HG03460 (cell line): ENCODE results near the gene MYLK.

Experiments used
- ATAC-seq: cut with Tn5 transposase; IDR thresholded peaks from one replicate; pipeline ENCODE4 v1.9.1; 2021; ENCODE audit not compliant: unreplicated experiment

Gene MYLK

DNA sequence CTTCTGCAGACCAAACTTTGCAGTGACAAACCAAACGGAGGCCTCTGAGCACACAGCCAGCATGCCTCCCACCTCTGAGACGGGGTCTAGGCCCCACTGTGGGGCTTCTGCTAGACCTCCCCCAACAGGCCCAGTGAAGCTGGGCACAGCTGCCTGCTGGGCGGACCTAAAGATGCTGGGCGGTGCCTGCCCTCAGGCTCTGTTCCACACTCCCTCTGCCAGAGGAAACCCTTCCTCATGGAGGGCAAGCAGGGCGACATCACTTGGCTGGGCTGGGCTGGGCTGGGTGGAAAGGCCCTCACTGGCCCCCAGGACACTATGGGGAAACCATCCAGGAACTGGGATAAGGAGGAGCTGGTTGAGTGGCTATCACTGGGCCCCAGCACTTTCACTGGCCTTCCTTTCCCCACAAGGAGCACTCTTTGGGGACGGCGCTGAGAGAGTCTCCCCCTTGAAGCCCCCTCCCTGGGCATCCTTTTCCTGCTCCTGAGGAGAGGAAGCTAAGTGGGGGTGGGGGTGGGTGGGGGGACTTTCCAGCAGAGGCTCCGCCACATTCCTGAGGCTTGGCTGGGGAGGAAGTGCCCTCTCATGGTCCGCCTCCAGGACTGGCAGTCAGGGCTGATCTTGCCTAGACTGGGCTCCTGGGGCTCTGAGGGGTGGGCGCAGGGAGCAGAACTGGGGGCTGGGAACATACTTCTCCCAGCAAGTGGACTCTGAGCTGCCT is 201.2 kb downstream of the MYLK start:
- ATAC-seq = no peak

- no peak for ATAC-seq
Measured at GRCh38 chr3:123682302-123682701, 201.8 kb downstream of the MYLK start.

GRCh38 chr3:123679712-123680386 is 204.3 kb downstream of the MYLK start:
- no peak for ATAC-seq

DNA sequence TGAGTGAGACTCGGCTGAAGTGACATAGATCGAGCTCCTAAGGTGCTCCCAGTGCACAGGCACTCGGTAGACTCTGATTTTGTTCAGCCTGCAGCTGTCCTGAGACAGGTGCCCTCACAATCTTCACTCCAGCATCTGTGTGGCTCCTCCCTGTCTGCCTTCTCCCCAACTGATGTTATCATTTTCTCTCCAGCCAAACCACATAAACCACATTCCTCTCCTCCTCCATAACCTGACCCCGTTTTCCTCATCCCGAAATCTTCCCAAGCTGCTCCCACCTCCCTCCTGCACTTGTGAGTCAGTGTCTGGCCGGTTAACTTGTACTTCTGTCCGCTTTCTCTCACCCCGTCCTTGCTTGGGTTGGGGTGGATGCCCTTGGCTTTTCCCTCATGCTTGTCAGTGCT is 206.0 kb downstream of the MYLK start:
- ATAC-seq = no peak

DNA sequence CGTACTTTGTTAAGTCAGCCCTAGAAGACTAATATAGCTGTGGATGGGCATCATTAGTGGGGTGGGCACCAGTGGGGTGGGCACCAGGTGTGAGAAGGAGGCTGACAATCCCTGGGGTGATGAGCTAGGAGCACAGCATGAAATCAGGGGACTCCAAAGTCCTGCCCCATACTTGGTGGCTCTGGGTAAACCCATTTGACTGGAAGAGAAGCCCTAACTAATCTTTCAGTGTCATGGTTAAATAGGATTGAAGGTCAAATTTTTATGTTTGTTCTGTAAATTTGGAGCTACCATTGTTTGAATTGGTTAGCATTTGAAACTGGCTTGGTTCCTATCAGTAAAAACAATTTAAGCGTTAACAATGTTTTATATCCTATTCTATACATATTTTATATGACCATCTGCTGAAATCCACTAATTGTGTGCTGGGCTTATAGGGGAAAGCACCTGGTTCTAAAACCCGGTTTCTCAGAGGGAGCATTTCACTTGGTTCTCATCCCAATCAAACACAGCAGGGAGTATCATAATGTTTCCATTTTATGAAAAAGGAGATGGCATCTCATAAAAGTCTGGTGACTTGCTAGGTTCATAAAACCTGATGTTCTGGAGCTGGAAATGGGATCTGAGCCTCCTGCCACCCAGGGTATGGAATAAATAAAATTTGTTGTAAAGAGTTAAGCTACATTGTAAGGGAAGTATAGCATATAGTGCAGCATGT is 211.5 kb downstream of the MYLK start:
- no peak for ATAC-seq

DNA sequence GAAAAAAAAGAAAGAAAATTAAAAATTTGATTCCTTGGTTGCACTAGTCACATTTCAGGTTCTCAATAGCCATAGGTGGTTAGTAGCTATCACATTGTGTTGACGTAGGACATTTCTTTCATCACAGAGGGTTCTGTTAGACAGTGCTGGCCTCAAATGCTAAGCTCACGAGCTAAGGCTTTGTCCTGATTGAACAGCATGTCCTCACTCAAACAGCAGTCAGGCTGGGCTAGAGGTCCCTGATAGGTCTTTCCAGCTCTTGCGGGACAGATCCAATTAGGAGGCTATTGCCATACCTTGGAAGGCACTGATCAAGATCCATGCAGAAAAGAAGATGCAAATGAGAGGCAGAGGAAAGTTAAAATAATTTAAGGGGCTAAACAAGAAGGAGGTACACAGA is 213.4 kb downstream of the MYLK start:
- no peak for ATAC-seq

DNA sequence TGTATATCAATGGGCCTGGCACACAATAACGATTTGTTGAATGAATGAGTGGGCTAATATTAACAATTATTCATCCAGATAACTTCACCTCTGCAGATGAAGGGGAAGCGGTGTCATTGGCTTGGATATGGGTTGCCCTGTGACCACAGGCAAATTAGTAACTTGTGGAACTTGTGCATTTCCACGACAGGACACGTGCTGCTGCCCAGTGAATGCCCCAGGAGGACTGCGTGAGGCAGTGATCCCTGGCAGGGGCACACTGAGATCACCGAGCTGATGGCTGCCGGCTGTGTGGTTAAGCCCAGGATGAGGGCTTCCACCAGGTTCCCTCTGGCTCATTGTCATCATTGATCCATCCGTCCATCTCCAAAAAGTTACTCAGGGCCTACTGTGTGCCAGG is 215.2 kb downstream of the MYLK start:
- ATAC-seq = no peak

DNA sequence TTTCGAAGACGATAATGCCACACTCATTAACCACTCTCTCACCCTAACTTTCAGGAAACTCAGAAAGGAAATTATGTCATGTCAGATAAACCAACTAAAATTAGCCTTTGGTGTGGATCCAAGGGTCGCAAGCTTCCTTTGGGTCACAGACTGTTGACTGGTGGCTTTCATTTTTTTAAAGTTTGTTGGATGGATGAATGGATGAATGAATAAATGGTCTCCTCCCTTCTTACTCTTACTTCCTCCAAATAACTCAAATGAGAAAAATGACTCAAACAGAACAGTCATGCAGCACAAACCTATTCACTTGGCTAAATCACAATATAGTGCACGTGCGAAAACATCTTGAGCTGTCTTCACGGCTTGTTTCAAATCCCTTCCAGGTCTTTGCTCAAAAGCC is 216.3 kb downstream of the MYLK start:
- ATAC-seq = no peak

DNA sequence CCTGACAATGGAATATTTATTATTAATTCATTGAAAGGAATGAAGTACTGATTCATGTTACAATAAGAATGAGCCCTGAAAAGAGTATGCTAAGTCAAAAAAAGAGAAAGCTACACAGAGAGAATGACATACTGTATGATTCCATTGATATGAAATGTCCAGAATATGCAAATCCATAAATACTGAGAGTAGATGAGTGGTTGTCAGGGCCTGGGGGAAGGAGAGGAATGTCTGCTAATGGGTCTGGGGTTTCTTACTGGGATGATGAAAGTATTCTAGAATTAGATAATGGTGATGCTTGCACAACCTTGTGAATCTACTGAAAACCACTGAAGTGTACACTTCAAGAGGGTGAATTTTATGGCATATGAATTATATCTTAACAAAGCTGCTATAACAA is 219.4 kb downstream of the MYLK start:
- ATAC-seq = no peak

- no peak for ATAC-seq
Measured at GRCh38 chr3:123663977-123664376, 220.2 kb downstream of the MYLK start.

DNA sequence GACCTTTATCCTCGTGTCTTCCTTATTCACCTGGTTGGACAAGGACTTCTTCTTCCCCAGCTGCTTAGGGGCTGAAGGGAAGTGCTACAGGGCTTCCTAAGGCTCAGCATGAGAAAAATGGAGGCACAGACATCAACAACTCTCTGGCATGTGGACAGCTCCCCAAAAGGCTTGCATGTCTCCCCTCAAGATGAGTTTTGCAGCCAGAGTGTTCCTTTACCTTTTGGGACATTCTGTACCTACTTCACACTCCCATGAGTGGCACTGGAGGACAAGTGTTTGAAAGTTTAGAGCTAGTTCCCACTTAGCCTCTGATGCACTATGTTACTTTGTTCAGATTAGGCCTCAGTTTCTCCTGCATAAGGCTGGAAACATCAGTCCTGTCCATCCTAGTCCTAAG is 222.2 kb downstream of the MYLK start:
- ATAC-seq = no peak

GRCh38 chr3:123660900-123661299 is 223.2 kb downstream of the MYLK start:
- ATAC-seq = no peak

DNA sequence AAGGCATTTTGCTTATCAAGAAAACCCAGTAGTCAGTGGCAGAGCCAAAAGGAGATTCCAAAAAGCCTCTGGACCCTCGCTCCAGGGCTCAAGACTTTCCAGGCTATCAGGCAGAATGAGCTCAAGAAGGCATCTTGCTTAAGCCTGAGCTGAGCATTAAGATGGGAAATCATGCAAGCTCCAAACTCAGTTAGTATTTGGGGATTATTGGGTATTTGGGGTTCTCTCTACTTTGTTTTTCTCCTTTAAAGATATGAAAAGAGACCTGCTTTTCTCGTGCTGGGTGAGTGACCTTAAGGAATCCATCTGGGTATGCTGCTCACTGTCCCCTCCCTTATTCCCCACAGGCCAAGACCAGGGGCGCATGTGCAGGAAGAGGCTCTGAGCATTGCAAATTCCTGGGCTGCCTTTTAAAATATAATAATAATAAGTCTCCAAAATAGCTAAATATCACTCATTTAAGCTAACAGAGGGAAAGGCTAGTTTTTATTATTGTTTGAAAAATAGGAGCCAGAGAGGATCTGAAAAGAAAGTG is 223.9 kb downstream of the MYLK start:
- ATAC-seq = no peak

GRCh38 chr3:123658852-123659206 is 225.3 kb downstream of the MYLK start:
- no peak for ATAC-seq

GRCh38 chr3:123658118-123658851 is 225.8 kb downstream of the MYLK start:
- ATAC-seq = no peak

DNA sequence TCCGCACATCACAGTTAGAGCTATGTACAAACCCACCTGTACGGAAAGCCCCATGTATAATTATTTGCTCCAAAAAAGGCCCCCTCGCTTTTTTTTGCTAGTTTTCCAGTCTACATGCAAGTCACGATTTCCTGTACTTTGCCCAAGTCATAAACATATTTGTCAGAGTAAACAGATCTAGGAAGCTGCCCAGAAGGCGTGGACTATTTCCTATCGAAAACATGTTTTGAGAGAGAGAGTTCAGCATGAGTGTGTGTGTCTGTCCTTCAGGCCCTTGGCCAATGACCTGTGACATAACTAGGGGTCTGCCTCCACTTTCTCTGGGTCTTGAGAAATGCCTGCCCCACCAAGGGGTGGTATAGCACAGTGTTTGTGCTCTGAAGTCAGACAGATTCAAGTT is 226.6 kb downstream of the MYLK start:
- ATAC-seq = no peak

- ATAC-seq = no peak
Measured at GRCh38 chr3:123657111-123657510, 227.0 kb downstream of the MYLK start.

DNA sequence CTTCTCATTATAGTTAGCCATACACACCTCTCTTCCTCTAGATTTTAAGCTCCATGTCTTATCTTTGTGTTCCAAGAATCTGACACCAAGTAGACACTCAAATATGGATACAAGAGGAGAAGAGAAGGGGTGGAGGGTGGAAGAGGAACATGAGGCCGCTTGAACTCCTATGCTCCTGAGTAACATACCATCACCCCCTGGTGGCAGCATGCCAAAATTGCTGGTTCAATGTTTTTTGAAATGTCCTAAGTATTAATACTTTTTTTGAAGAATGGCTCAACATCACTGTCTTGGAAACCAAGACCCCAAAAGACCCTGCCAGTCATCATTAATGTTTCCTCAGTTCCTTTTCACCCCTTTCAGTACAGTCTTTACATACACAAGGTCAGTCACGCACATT is 227.4 kb downstream of the MYLK start:
- no peak for ATAC-seq

- no peak for ATAC-seq
Measured at GRCh38 chr3:123656274-123656673, 227.9 kb downstream of the MYLK start.

- no peak for ATAC-seq
Measured at GRCh38 chr3:123655400-123655799, 228.7 kb downstream of the MYLK start.

DNA sequence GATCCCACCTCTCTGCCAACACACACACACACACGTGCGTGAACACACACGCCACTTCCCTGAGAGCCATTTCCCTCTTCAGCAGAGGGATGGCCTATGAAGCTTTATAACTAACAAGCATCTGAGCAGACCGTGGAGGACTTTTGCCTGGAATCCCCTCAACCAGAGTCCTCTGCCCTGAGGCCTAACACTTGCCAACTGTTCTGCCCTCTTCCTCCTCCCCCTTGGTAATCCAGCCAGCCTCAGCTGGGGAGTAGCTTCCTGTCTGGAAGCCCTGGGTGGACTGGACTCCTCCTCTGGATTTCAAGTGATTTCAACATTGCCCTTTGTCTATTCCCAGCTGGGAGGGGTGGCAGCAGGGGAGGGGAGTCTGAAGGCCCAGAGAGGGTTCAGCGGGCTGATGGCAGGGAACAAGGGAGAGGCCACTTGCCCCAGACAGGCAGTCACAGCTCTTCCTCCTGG is 230.9 kb downstream of the MYLK start:
- ATAC-seq = no peak
